NCI-H2227 (cell line): ENCODE measurements around the gene RPP25L.
A peak's percentile ranks its signal among the peaks of the same experiment; 100 is the strongest.

Source experiments
- DNase-seq: peaks from one replicate; lab custom pipeline; 2025; ENCODE audit not compliant: unreplicated experiment; lab: John Stamatoyannopoulos, UW

Gene RPP25L

DNA sequence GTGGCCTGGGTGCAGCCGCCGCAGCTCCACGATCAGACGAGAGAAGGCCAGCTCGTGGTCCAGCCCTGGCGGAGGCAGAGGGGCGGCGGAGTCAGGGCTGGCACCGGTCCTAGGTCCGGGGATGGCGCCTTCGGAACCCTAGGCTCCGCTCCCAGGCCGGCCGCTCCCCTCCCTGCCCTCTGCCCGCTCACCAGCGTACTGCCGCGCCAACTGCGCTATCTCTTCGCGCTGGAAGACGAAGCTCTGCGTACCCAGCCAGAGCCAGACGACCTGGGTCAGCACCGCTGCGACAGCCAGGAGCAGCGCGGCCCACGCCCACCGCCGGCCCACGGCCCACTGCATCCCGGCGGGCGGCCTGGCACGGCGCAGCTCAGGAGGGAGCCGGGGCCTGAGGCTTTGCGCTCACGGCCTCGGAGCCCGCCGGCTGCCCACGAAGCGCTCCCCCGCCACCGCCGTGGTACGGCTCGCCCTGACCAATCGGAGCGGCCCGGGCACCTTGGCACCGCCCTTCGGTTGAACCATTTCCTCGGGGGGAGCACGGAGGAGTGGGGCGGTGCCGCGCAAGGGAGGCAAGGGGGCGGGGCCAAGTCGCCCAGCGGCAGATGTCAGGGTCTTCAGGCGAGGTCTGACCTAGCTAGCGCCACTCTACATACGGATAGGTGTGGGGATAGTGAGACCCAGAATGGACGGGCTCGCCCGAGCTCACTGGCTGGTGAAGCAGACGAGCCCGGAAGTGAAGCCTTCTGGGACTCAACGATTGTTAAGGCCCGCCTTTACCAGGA is 25.6 kb upstream of the RPP25L start, which contains the start of gene SIGMAR1:
SIGMAR1 (minus strand) TSS at position 432 of the 782 bp plus-strand sequence; CDS start at position 342, 90 bp downstream.
- DNase-seq: peak; percentile 93

DNA sequence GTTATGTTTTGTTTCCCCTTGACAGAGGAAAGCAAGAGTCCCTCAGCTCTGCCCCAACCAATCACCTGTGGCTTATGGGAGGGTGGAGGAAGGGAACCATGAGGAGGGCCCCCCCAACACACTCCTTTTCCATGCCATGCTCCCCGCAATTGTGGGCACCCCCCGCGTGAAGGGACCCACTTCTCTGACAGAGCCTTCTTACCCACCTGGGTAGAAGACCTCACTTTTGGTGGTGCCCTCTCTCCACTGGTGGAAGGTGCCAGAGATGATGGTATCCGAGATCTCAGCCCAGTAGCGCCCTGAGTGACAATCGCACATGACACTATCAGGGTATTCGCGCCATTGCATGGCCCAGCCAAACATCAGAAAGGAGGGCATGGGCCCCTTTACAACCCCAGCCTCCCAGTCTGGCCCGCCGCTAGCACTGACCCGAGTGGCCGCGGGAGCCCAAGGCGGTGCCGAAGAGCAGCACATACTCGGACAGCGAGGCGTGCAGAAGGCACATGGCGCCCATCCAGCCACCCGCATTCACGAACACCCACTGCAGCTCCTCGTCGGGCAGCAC is 25.0 kb upstream of the RPP25L start:
- no peak for DNase-seq

DNA sequence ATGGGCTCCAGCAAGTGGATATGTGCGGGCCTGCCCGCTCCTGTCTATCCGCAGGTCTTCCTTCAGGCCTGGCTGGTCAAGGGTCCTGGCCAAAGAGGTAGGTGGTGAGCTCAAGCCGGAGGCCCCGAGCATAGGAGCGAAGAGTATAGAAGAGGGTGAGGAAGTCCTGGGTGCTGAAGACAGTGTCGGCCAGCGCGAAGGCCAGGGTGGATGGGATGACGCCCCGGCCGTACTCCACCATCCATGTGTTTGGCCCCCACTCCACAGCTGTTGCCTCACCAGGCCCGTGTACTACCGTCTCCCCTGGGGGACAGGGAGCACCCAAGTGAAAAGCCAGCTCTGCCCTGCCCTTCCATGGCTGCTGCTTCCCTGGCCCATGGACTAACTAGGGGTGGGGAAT is 23.7 kb upstream of the RPP25L start:
- DNase-seq: no peak

DNA sequence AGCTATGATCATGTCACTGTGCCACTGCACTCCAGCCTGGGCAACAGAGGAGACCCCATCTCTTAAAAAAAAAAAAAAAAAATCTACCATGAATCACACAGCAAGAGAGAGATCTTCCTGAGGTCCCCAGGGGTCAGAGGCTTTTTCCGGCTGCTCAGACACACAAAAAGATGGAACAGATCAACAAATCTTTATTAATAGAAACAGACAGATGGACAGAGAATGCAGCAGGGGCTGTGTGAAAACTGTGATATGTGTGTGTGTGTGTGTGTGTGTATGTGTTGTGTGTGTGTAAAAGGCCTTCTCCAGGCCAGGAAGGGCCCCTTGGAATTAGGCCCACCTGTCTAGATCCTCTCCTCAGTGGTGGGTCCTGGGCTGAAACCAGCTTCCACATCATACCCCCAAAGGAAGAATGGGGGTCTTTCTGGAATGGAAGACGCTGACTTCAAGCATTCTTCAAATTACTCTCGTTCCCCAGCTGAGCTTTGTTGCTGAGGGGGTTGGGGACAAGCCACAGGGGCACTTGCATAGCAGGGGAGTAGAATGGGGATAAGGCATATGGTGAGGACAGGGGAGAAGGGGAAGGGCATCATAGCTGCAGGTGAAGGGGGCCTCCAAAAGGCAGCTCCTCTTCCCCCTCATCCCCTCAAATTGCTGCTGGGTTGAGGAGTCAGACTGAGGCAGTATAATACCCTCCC is 22.8 kb upstream of the RPP25L start:
- no peak for DNase-seq

DNA sequence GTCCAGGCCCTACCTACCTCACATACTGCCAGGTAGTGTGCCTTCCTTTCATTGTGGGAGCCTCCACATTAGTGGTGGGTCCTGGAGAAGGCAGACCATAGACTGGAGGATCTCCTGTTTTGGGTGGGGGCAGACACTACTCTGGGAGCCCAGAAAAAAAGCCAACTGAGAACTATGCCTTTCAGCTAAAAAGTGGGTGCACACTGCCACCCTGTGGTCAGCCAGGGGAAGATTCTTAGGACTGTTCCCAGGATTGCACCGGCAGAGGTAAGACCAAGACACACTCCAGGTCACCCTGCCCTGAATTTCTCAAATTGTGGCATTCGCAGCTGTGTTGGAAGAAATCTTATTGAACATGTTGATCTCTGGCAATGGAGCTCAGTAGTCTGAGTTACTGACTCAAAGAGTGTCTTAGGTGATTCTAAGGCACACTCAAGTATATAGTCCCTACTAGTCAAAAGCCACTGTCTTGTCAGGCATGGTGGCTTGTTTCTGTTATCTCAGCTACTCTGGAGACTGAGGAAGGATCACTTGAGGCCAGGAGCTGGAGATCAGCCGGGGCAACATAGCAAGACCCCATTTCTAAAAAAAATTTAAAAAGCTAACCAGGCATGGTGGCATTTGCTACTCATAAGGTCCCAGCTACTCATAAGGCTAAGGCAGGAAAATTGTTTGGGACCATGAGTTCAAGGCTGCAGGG is 22.1 kb upstream of the RPP25L start:
- DNase-seq: peak; percentile 56

DNA sequence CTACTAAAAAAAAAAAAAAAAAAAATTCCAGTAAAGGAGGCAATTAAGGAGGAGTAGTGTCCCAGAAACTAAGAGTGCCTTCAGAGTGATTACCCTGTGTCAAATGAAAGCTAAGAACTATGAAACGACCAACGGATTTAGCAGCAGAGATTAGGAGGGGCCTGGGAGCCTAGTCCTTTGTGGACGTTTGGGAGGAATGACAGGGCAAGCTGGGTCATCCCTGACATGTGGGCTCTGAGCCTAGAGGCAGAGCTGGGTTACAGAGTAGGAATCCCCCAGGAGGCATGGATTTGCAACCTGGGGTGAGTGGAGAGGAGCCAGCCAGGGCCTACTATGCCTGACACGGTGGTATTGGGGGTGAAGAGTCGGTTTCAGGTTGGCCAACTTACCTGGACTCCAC is 21.3 kb upstream of the RPP25L start:
- no peak for DNase-seq

DNA sequence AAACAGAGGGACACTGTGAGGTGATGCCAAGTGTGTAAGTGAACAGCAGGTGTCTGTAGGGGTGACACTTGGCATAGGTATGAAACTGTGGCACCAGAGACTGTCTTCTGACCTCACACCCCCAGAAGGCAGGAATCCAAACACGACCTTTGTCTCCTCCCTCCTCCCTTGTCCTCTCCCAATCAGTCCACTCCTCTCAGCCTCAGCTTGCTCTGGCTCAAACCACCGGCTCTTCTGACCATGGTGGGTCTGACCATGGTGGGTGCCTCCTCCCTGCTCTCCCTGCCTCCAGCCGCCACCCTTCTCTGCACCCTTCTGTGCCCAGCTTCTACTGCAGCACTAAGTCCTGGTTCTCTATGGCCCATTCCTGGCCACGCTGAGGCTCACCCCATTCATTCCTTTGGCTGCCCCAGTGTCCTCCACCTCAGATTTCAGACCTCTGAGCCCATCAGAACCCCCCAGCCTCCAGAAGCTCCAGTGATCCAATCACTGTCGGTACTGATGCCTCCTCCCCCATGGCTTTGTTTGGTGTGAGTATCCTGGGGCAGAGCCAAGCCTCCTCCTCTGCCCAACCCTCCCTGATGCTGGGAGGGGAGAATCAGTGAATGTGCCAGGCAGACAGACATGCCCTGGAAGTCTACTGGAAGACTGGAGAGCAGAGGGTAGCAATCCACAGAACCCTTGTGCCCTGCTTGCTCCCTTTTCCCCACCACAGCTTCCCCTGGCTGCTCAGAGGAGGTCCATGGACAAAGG is 18.7 kb upstream of the RPP25L start:
- DNase-seq: no peak

DNA sequence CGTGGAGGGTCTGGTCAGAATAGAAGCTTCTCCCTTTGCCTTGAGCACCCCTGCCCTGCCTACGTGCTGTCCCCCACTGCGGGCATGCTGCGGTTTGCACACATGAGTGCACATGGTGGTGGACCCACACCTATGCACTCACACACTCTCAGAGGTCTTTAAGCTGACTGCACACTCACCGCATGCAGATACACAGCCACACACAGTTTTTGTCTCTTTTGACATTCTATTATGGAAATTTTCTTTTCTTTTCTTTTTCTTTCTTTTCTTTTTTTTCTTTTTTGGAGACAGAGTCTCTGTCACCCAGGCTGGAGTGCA is 17.6 kb upstream of the RPP25L start:
- no peak for DNase-seq

DNA sequence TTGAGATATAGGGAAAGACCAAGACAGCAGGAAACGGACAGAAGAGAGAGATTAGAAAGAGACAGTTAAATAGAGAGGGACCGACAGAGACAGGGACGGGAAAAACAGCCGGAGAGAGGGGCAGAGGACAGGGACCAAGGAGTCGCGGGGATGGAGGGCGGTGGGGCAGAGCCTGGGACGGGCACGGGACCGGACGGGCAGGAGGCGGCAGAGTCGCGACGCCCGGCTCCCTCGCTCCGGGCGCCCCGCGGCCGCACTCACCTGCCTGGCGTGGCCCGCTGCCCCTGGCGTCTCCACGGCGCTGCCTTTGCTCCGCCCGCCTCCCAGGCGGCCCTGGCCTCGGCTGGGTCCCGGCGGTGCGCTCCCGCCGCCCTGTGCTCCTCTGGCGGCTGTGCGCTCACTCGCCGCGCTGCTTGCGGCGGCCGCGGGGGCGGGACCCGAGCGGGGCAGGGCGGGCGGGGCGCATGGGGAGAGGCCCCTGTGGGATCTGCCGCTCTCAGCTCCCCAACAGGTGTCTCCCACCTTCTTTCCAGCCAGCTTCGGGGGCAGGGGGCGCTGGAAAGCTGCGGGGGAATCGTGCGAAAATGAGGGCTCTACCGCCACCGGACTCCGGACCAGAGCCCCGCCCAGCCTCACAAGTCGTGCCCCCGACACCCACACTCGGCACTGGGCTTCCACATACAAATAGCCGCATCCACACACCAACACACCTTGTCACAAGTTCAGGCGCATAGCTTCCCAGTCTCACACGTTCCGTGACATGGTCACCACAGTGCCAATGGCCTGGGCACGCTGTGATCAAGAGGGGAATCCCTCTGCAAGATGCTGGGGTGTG is 17.0 kb upstream of the RPP25L start, which contains the start of gene ARID3C:
ARID3C (minus strand) TSS at position 411 of the 835 bp plus-strand sequence. CDS start 1,052 bp downstream, outside the sequence.
- DNase-seq: peak; percentile 52

DNA sequence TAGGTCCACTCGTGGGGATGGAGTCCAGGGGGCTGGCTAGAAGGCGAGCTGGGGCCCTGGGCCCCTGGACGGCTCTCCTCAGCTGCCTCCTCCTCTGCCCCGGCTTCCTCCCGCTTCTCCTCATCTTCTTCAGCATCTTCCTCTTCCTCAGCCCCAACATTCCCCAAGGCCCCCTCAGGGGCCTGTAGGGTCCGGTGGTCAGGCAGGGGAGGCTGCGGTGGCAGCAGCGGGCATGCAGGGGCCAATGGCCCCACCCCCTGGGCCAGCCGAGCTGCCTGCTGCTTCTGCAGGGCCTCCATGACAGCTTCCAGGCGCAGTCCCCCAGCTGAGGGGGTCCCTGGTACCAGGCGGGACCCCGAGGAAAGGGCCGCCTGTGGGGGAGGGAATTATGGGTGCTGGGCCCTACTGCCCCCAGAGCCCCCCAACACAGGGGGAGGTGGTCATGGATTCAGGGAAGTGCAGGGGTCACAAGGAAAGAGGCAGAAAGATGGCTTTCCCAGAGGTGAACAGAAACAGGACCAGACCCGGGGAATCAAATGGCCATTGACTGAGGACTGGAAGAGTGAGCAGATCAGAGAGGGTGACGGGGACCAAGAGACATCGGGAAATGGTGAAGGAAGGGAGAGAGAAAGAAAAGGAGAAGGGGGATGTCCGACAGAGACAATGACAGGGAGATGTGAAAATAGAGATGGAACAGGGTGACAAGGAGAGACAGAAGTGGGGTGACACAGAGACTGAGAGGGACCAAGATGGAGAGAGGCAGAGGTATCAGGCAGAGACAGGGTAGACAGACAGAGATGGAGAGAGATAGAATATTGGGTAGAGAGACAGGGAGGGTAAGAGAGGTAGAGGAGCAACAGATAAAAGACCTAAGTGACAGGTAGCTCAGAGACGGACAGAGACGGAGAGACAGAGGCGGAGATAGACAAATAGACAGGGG is 16.1 kb upstream of the RPP25L start:
- no peak for DNase-seq

DNA sequence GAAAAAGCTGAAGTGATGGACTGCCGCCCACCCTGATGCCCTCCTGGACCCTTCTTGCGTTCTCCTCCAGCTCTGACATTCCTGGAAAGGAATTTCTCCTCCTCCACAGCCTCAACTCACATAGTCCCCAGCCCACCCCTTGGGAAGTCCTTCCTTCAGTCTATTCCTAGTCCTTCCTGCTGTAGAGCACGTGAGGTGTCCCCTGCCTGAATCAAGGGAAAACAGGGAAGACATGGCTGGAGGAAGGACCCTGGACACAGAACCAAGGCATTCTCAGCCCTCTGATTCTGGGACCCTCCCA is 13.2 kb upstream of the RPP25L start:
- DNase-seq: no peak

DNA sequence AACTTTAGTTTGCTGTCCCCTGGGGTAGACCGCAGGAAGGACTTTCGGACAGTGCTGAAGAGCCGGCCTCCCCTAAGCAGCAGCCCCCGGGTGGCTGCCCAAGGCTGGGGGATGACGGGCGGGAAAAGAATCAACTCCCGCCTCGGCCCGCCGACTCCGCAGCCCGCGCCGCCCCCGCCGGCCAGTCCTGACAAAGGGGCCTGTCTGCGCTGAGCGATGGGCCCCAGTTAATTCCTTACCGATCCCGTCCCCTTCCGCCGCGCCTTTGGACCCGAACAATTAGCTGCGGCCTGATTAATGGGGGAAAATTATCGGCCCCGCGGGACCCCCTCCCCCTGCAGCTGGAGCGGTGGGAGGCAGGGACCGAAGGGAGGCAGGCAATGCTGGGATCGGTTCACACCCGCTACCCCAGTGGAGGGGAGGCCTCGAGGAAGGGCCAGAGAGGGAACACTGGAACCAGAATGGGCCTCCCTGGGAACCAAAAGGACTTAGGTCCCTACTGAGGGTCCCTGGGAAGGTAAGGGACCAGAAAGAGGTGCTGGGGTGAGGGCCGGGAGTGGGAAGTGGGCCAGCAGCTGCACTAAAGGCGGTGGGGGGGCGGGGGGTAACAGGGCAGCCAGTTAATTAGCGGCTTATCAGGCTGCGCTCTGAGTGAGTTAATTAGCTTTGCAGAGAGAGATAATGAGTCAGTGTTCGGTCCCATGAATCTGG is 12.7 kb upstream of the RPP25L start:
- no peak for DNase-seq

DNA sequence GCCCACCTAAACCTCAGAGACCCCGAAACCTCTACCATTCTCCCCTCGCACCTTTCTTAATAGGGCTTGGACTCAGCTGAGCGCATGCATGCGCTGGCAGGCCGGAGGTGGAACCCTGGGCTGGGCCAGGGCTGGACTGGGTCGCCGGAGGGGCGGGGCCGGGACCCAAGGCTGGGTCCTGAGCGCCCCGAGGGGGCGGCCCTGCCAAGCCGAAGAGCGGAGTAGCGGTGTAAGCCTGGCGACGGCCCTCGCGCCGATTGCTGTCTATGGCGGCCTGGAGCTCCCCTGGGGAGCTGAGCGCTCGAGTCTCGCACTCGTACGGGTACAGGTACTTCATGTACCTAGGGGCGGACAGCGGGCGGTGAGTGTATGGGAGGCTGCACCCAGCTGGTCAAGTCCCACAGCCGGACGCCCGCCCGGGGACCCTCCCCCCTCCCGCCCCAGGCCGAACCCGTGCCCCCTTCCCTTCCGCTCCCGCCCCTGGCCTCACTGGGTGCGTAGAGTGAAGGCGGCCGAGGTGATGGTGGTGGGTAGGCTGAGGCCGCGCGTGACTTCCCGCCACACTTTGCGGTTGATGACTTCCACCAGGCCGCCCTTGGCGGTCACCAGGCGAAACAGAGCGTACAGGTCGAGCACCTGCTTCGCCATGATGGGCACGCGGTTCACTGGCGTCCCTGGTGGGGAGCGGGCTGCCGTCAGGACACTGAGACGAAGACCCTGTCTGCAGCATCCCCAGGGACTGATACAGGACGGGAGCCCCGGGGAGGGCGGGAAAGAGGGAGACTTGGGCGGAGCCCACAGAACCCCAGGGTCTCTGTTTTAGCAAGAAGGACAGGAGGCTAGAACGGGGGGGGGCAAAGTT is 11.7 kb upstream of the RPP25L start:
- DNase-seq: no peak

DNA sequence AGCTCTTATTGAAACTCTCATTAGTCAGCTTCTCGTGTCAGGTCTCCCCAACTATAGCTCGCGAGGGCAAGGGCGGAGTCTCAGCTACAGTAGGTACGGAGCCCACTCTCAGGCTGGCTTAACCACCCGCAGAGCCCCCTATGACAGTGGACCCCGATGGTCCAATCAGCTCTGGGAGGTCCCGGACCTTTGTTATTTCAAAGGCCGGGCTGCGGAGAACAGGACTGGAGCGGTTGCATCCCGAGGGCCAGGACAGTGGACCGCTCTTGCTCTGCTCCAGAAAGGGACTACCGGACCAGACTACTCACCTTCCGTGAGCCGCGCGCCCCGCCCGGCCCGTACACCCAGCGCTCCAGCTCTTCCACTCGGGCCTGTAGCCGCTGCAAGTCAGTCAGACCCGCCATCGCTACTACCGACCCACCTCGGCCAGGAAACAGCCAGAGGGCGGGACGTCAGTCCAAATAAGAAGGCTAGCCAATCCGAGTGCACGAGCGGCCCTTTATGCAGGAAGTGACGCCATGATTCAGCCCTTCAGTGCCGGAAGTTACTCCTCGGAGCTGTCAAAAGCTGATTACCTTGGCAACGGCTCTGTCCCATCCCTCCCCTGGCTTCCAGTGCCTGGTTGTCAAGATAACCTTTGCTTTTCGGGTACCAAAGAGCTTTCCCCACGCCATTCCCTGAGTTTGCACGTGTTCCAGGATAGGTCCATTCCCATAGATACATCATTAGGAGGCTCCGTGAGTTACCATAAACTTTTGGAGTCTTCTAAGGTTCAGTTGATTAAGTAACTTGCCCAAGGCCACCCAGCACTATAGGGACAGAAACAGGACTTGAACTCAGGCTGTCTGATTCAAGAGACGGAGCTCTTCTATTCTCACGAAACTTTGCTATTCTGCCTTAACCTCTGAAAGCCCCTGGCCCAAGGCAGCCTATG is 8.4 kb upstream of the RPP25L start, which contains the start of gene DCTN3:
DCTN3 (minus strand) TSS at position 435 of the 934 bp plus-strand sequence; CDS start at position 404, 31 bp downstream.
- peak; percentile 92 for DNase-seq

DNA sequence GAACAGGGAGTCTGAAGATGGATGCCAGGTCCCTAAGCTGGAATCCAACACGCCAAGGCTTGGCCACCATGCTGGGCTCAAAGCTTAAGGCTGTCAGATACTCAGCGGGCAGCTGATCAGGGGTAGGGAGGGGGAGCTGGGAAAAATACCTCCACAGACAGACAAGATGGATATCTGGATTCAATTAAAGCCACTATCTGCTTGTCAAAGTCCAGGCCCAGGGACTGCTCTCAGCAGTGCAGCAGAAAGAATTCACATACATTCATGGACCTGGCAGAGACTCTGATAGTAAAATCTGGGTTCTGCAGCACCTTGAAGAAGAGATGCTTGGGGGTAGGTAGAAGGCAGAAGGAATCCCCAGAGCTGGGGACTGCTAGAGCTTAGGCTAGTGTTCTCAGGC is 3.2 kb upstream of the RPP25L start:
- no peak for DNase-seq

DNA sequence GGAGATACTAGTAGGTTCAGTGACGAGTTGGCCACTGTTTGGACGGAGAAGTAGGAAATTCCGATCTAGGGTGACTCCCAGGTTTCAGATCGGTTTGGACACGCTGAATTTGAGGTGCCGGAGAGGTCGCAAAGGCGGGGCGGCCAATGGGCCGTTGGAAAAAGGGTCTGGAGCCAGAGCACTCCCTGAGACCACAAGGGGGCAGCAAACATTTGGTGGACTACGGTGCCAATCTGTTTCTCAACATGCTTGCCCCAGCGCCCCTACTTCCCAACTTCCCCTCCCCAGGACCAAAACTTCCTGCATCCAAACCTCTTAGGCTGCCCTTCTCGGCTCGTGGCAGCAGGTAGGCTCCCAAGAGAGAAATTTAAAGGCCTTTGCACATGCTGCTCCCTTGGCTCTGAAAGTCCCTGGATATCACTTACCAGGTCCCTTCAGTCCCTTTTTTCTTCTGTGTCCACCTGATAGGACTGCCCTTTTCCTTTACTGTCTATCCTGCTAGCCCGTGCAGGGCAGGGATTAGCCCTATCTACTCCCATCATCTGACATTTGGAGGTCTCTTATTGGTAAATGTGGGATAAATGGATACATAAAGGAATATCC is 992 bp upstream of the RPP25L start:
- DNase-seq: peak; percentile 82
